SK-N-MC (cell line): ENCODE measurements around the gene GSG1L.

ENCODE experiments used
- EZH2 ChIP-seq: fragments of 200-600 bp; sonication (generic); IDR thresholded peaks from one replicate; pipeline ENCODE4 v1.6.1; 2017; ENCODE audit warnings: antibody characterized with exemption
- FOXP2 ChIP-seq: optimal IDR thresholded peaks from 2 replicates; pipeline ENCODE3; 2011; ENCODE audit warnings: mild to moderate bottlenecking, moderate library complexity; ENCODE audit not compliant: insufficient read depth; ENCODE audit errors: extremely low read length, control extremely low read depth
- POLR2AphosphoS5 ChIP-seq: IDR thresholded peaks from 2 replicates; pipeline ENCODE4 v1.6.1; 2012; ENCODE audit warnings: mild to moderate bottlenecking, low read depth, low read length, borderline replicate concordance

- no peak for TF ChIP-seq EZH2
- no peak for TF ChIP-seq POLR2AphosphoS5
- no peak for TF ChIP-seq FOXP2
Measured at GRCh38 chr16:28107232-28107631, 43.7 kb upstream of the GSG1L start.
